ENCODE data around the gene MRFAP1L1. TPM values are rescaled to one million over a fixed set of nuclear protein-coding genes. Genes with fewer than 3 reads are reported as not detected.

MRFAP1L1 gene
- total and polyA plus RNA-seq, 2 donors (not counting 1 experiment from before 2014, with no cell fraction given), result 12.5 to 57.2 TPM

- Histone ChIP-seq H2AFZ (ENCODE audit: insufficient read depth, low read depth, low read length, poor library complexity, severe bottlenecking) (no peak overlapping the region), H3K79me2 (ENCODE audit: control insufficient read depth, insufficient read depth, low read length) (peaks cover 36% of the 10 kb centered on the region), H3K27me3 (replicated peaks in 1 of 4; ENCODE audit: control extremely low read depth in 1 of 4, control insufficient read depth in 3 of 4, insufficient read depth in 4 of 4, low read length in 3 of 4) (no peaks in the 10 kb centered on the region), H3K4me2 (replicated peaks; ENCODE audit: low read depth, low read length, poor library complexity, severe bottlenecking) (no peak overlapping the region), H3K4me1 (ENCODE audit: control insufficient read depth in 2 of 2, insufficient read depth in 2 of 2, low read length in 2 of 2) (peaks cover 17 to 18% of the 10 kb centered on the region in 2 donors), H3K9ac (ENCODE audit: low read length) (no peak overlapping the region), H4K20me1 (ENCODE audit: control insufficient read depth, insufficient read depth, low read length, poor library complexity, severe bottlenecking) (peaks cover 20% of the 10 kb centered on the region), H3K9me3 (ENCODE audit: control extremely low read depth in 1 of 3, control insufficient read depth in 2 of 3, insufficient read depth in 1 of 3, low read length in 2 of 3) (peaks cover 0 to 10% (median 2%) of the 10 kb centered on the region in 3 donors), H3K36me3 (replicated peaks in 1 of 2; ENCODE audit: control extremely low read depth in 1 of 2, control insufficient read depth in 1 of 2, extremely low read depth in 1 of 2, insufficient read depth in 2 of 2, low read length in 1 of 2) (peaks cover 0 to 15% of the 10 kb centered on the region in 2 experiments), H3K27ac (ENCODE audit: low read length in 2 of 2) (no peak overlapping the region), H3K4me3 (ENCODE audit: control extremely low read depth in 1 of 5, extremely low read depth in 1 of 5, insufficient read depth in 1 of 5, low read depth in 2 of 5, low read length in 4 of 5) (no peak overlapping the region)
- ATAC-seq (ENCODE audit: low read depth) (no peak), DNase-seq (no peak)
- intact Hi-C loops (cut with micrococcal nuclease), result no loop called here
- peaks cover 4% of the 10 kb centered on the region for H3K27me3 Mint-ChIP-seq
- TF ChIP-seq CTCF (IDR thresholded peaks at IDR 0.05) (no peak), EZH2 (IDR thresholded peaks at IDR 0.05; ENCODE audit: borderline replicate concordance, insufficient read depth, low read depth, low read length, poor library complexity, severe bottlenecking) (no peak)
- POLR2A ChIA-PET, result interaction anchor here (0.9 kb wide), 1 partner anchor 40 kb away, joined by 3 read pairs; the partner anchor contains the start of gene MRFAP1
- peaks cover 24% of the 10 kb centered on the region for H3K4me1 Mint-ChIP-seq
- H3K4me3 Mint-ChIP-seq, result no peak overlapping the region
- no peaks in the 10 kb centered on the region for H3K9me3 Mint-ChIP-seq (ENCODE audit: insufficient read depth)
- no peak overlapping the region for H3K27ac Mint-ChIP-seq
- CTCF ChIA-PET, result interaction anchor here (1.3 kb wide), 1 partner anchor 105 kb away, joined by 3 read pairs; no protein-coding TSS in a partner anchor
- WGBS (ENCODE audit: insufficient coverage), result 88% methylated on average over 10 of the region's 10 CpGs
Observed at GRCh38 chr4:6680372-6681034, 29.2 kb downstream of the MRFAP1L1 start.
